GM10266 (cell line): ENCODE data around the gene ASIC2.

Experiments
- DNase-seq: peaks from one replicate; pipeline ENCODE4 v3.0.0; 2012; ENCODE audit errors: extremely low spot score
- CTCF ChIP-seq: IDR thresholded peaks from 2 replicates; pipeline ENCODE4 v1.5.1; 2012; ENCODE audit warnings: mild to moderate bottlenecking, low read depth; ENCODE audit not compliant: control insufficient read depth, insufficient read depth; ENCODE audit errors: missing control alignments

ASIC2 gene

GRCh38 chr17:33207231-33207630, 85.9 kb downstream of the ASIC2 start:
- DNase-seq = no peak
- TF ChIP-seq CTCF = no peak

GRCh38 chr17:33205552-33205951, 87.5 kb downstream of the ASIC2 start:
- no peak for DNase-seq
- TF ChIP-seq CTCF = no peak

- no peak for DNase-seq
- TF ChIP-seq CTCF = no peak
Measured at GRCh38 chr17:33204701-33205100, 88.4 kb downstream of the ASIC2 start.

GRCh38 chr17:33204156-33204555, 88.9 kb downstream of the ASIC2 start:
- DNase-seq = no peak
- TF ChIP-seq CTCF = no peak

GRCh38 chr17:33202796-33203495, 90.1 kb downstream of the ASIC2 start:
- TF ChIP-seq CTCF = no peak
- no peak for DNase-seq

GRCh38 chr17:33202021-33202420, 91.1 kb downstream of the ASIC2 start:
- DNase-seq = no peak
- TF ChIP-seq CTCF = no peak

- no peak for TF ChIP-seq CTCF
- DNase-seq = no peak
Measured at GRCh38 chr17:33201283-33201682, 91.8 kb downstream of the ASIC2 start.
